PC-3 (cell line): ENCODE results near the gene KPNA4.

Experiments
- EZH2 ChIP-seq: fragments of 300-600 bp; sonication (generic); IDR thresholded peaks from one replicate; pipeline ENCODE4 v1.6.1; 2017; ENCODE audit warnings: antibody characterized with exemption, mild to moderate bottlenecking, low read length; ENCODE audit not compliant: unreplicated experiment
- TF ChIP-seq, protein P1 (sequence below): fragments of 300-600 bp; sonication (generic); conservative IDR thresholded peaks from 2 replicates; pipeline ENCODE4 v1.5.1; 2017; ENCODE audit warnings: antibody characterized with exemption, low read depth, mild to moderate bottlenecking, low read length

DNA sequence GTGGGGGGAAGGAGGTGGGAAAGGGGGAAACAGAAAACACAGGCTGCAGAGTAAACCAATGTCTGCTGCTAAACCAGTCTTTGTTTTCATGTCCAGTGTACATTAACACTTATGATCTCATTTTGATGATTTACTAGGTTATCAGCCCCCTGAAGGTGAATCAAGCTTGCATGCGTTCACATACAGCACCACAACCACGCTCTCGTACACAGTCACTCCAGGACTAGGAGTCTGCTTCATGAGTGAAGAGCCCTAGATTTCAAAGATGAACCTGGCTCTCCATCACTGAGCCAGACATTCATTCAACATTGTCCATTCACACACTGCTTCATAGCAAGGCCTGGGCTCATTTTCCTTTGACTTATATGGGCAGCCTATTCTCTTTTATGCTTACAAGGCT, 64.0 kb downstream of the KPNA4 start:
- TF ChIP-seq, protein P1, sequence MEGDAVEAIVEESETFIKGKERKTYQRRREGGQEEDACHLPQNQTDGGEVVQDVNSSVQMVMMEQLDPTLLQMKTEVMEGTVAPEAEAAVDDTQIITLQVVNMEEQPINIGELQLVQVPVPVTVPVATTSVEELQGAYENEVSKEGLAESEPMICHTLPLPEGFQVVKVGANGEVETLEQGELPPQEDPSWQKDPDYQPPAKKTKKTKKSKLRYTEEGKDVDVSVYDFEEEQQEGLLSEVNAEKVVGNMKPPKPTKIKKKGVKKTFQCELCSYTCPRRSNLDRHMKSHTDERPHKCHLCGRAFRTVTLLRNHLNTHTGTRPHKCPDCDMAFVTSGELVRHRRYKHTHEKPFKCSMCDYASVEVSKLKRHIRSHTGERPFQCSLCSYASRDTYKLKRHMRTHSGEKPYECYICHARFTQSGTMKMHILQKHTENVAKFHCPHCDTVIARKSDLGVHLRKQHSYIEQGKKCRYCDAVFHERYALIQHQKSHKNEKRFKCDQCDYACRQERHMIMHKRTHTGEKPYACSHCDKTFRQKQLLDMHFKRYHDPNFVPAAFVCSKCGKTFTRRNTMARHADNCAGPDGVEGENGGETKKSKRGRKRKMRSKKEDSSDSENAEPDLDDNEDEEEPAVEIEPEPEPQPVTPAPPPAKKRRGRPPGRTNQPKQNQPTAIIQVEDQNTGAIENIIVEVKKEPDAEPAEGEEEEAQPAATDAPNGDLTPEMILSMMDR = no peak
- TF ChIP-seq EZH2 = no peak
